ENCODE results near the gene ARL16. TPM values are rescaled to one million over a fixed set of nuclear protein-coding genes. Genes with fewer than 3 reads are reported as not detected.

Gene ARL16
- total and polyA plus RNA-seq, 2 of the 4 experiments (the other 2 are of a cell fraction) = 51.1 to 77.9 TPM

GRCh38 chr17:81644496-81644895 lies 39.1 kb downstream of the ARL16 start:
- Histone ChIP-seq H2AK5ac (ENCODE audit: low read depth, low read length) (no peak overlapping the region), H2BK15ac (ENCODE audit: low read depth, low read length) (no peak overlapping the region), H3K9me3 (ENCODE audit: control insufficient read depth, insufficient read depth, low read length) (peaks cover 8% of the 10 kb centered on the region; the same call in 1 of the 2 replicates), H2BK5ac (ENCODE audit: low read depth, low read length, poor library complexity, severe bottlenecking) (no peak overlapping the region), H3K27ac (ENCODE audit: insufficient read depth, low read length) (no peak overlapping the region), H3K4me1 (ENCODE audit: control insufficient read depth, insufficient read depth, low read length) (peaks cover 10% of the 10 kb centered on the region), H3K9ac (ENCODE audit: low read depth, low read length) (no peak overlapping the region), H4K20me1 (ENCODE audit: insufficient read depth, low read length) (no peaks in the 10 kb centered on the region), H2BK20ac (ENCODE audit: low read depth, low read length) (no peak overlapping the region), H3K4me2 (ENCODE audit: low read depth, low read length) (no peak overlapping the region), H3K18ac (ENCODE audit: low read depth, low read length) (no peak overlapping the region), H3K79me1 (ENCODE audit: low read depth in 1 of 2, low read length in 2 of 2) (peaks cover 5 to 9% of the 10 kb centered on the region in 2 experiments; a peak in 1 of 4 replicates), H2BK120ac (ENCODE audit: low read depth, low read length) (no peak overlapping the region), H3K23ac (ENCODE audit: low read depth, low read length) (no peak overlapping the region), H2AK9ac (replicated peaks; ENCODE audit: low read depth, low read length, poor library complexity) (no peak overlapping the region), H3K14ac (replicated peaks; ENCODE audit: low read depth, low read length) (no peak overlapping the region), H4K91ac (ENCODE audit: insufficient read depth, low read depth, low read length) (no peak overlapping the region), H3K36me3 (ENCODE audit: control insufficient read depth, insufficient read depth, low read length) (0 out of 2 replicates have a peak, but pooled peaks cover 2% of the 10 kb centered on the region), H3K56ac (ENCODE audit: extremely low read depth, insufficient read depth, low read length) (no peak overlapping the region), H4K5ac (ENCODE audit: low read depth, low read length) (no peak overlapping the region), H2AFZ (replicated peaks; ENCODE audit: low read length, poor library complexity) (no peak overlapping the region), H3K27me3 (ENCODE audit: control insufficient read depth, insufficient read depth, low read length) (peaks cover 19% of the 10 kb centered on the region), H4K8ac (ENCODE audit: low read depth in 2 of 2, low read length in 2 of 2) (no peak overlapping the region), H3K4me3 (ENCODE audit: insufficient read depth, low read depth, low read length) (no peak overlapping the region), H3K4ac (ENCODE audit: low read depth, low read length) (no peak overlapping the region), H3K9me1 (ENCODE audit: insufficient read depth, low read length) (peaks cover 10% of the 10 kb centered on the region)
- BruUV-seq (replicated peaks) = no TSS peak
- 86% methylated on average over 7 of the region's 15 CpGs; no CpG with 5 or more reads in 1 of the 2 experiments for WGBS, 2 experiments (ENCODE audit: extremely low coverage in 2 of 2, insufficient read length in 1 of 2)
- CTCF ChIA-PET = no interaction called here
- POLR2A ChIA-PET (ENCODE audit: unreplicated experiment) = no interaction called here
- ATAC-seq (ENCODE audit: low read depth) = no peak
- in situ Hi-C loops (cut with MboI; ENCODE audit: low sequenced_read_pairs) (no loop called here), dilution Hi-C loops (cut with HindIII; ENCODE audit: low sequenced_read_pairs, unreplicated experiment) (no loop called here), intact Hi-C loops (cut with micrococcal nuclease) (no loop called here)
- no peak for DNase-seq
- TF ChIP-seq CHD1 (IDR thresholded peaks at IDR 0.05; ENCODE audit: low read depth, low read length) = no peak
- no peak for TF ChIP-seq RAD21 (IDR thresholded peaks at IDR 0.05; ENCODE audit: low read length)

Data from IMR-90 (cell line).